HEK293 (cell line): ENCODE results near the gene GNPNAT1.

Experiments used
- WT1 ChIP-seq: fragments of 450-650 bp; formaldehyde crosslinking; IDR thresholded peaks from 2 replicates; pipeline ENCODE4 v1.5.1; 2016; ENCODE audit warnings: missing biosample characterization, missing genetic modification characterization
- ZBTB8A ChIP-seq: fragments of 450-650 bp; formaldehyde crosslinking; IDR thresholded peaks from 2 replicates; pipeline ENCODE4 v1.5.1; 2016; ENCODE audit warnings: missing biosample characterization, missing genetic modification characterization
- ZNF19 ChIP-seq: fragments of 450-650 bp; formaldehyde crosslinking; IDR thresholded peaks from 2 replicates; pipeline ENCODE4; 2016; ENCODE audit warnings: missing biosample characterization, missing genetic modification characterization, low read depth
- ZNF239 ChIP-seq: fragments of 450-650 bp; formaldehyde crosslinking; IDR thresholded peaks from 2 replicates; pipeline ENCODE4 v1.5.1; 2016; ENCODE audit warnings: missing biosample characterization, missing genetic modification characterization
- ZNF274 ChIP-seq, 2 experiments: fragments of 200-500 bp in 1 of 2; fragments of 450-650 bp in 1 of 2; sonication (Bioruptor generic) in 1 of 2; formaldehyde crosslinking in 1 of 2; IDR thresholded peaks; 2 replicates each; pipeline versions ENCODE4 v1.5.1 to v1.6.1; 2014 to 2016; ENCODE audit warnings: borderline replicate concordance in 1 of 2, inconsistent platforms in 1 of 2, low read length in 1 of 2, missing biosample characterization in 1 of 2, missing genetic modification characterization in 1 of 2

GRCh38 chr14:52778702-52779101 lies 12.7 kb downstream of the GNPNAT1 start:
- TF ChIP-seq ZNF19 = no peak
- TF ChIP-seq WT1 (tag by site-specific recombination) = no peak
- no peak for TF ChIP-seq ZNF274 (IDR thresholded peaks at IDR 0.05; ENCODE audit: low read length)
- no peak for TF ChIP-seq ZNF274 (tag by site-specific recombination; IDR thresholded peaks at IDR 0.05; ENCODE audit: borderline replicate concordance)
- no peak for TF ChIP-seq ZNF239 (tag by site-specific recombination)
- TF ChIP-seq ZBTB8A (tag by site-specific recombination) = no peak
